ENCODE data around the gene RUNX3. TPM values are rescaled to one million over a fixed set of nuclear protein-coding genes. Genes with fewer than 3 reads are reported as not detected.

RUNX3 gene
- total RNA-seq, 1 experiment from 2014 or later, result 1.1 TPM

DNA sequence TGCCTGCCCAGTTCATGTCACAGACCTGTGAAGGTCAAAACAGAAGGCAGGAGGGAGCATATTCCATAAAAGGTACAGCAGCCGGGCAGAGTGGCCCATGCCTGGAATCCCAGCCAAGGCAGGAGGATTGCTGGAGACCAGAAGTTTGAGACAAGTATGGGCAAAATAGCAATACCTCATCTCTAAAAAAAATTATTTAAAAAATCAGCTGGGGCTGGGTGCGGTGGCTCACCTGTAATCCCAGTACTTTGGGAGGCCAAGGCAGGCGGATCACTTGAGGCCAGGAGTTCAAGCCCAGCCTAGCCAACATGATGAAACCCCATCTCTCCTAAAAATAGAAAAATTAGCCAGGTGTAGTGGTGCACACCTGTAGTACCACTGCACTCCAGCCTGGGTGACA lies 64.5 kb downstream of the RUNX3 start:
- no peaks in the 10 kb centered on the region for H3K9me3 ChIP-seq
- H3K27me3 Mint-ChIP-seq (ENCODE audit: insufficient read depth, unreplicated experiment), result no peaks in the 10 kb centered on the region
- no peak for DNase-seq
- peaks cover 25% of the 10 kb centered on the region; the same call in 1 of the 2 replicates for H3K4me1 ChIP-seq
- peaks cover 27% of the 10 kb centered on the region for H3K4me1 Mint-ChIP-seq (ENCODE audit: low read depth, unreplicated experiment)
- TF ChIP-seq, protein P1, sequence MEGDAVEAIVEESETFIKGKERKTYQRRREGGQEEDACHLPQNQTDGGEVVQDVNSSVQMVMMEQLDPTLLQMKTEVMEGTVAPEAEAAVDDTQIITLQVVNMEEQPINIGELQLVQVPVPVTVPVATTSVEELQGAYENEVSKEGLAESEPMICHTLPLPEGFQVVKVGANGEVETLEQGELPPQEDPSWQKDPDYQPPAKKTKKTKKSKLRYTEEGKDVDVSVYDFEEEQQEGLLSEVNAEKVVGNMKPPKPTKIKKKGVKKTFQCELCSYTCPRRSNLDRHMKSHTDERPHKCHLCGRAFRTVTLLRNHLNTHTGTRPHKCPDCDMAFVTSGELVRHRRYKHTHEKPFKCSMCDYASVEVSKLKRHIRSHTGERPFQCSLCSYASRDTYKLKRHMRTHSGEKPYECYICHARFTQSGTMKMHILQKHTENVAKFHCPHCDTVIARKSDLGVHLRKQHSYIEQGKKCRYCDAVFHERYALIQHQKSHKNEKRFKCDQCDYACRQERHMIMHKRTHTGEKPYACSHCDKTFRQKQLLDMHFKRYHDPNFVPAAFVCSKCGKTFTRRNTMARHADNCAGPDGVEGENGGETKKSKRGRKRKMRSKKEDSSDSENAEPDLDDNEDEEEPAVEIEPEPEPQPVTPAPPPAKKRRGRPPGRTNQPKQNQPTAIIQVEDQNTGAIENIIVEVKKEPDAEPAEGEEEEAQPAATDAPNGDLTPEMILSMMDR (IDR thresholded peaks at IDR 0.05; ENCODE audit: insufficient read depth in 1 of 2, low read depth in 1 of 2, low read length in 1 of 2, severe bottlenecking in 1 of 2, unreplicated experiment in 1 of 2), result no peak
- POLR2A ChIA-PET, result no interaction called here
- H3K36me3 Mint-ChIP-seq (ENCODE audit: insufficient read depth, unreplicated experiment), result no peaks in the 10 kb centered on the region
- CTCF ChIA-PET, result interaction anchor here (0.6 kb wide), 1 partner anchor 16 kb away, joined by 3 read pairs; no protein-coding TSS in a partner anchor
- no peaks in the 10 kb centered on the region for H3K36me3 ChIP-seq (ENCODE audit: control insufficient read depth, insufficient read depth, low read length)
- H3K4me3 Mint-ChIP-seq (ENCODE audit: unreplicated experiment), result no peak overlapping the region
- BruUV-seq (replicated peaks), result no TSS peak
- no peaks in the 10 kb centered on the region for H3K9me3 Mint-ChIP-seq (ENCODE audit: unreplicated experiment)
- intact Hi-C loops (cut with micrococcal nuclease; ENCODE audit: unreplicated experiment), result no loop called here
- H3K27me3 ChIP-seq (replicated peaks; ENCODE audit: control insufficient read depth, insufficient read depth, low read length), result no peaks in the 10 kb centered on the region
- no peak overlapping the region for H3K27ac Mint-ChIP-seq (ENCODE audit: unreplicated experiment)
- H3K4me3 ChIP-seq (ENCODE audit: low read depth, low read length), result no peak overlapping the region

DNA sequence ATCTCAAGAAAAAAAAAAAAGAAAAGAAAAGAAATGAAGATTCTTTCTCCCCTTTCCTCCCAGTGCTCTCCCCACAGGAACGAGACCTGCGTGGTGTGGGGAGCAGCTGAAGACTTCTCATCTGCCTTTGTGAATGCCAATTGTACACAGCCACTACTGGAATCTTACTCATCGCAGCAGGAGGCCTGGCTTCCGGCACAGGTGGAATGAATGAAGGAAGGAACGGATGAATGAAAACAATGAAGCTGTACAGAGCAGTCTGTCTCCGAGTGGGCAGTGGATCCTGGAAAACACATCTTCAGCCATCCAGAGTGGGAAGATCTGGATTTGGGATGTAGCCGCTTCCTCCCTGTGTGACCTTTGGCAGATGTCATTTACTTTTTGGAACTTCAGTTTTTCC lies 64.9 kb downstream of the RUNX3 start:
- DNase-seq, result no peak
- H3K4me1 Mint-ChIP-seq (ENCODE audit: low read depth, unreplicated experiment), result peaks cover 27% of the 10 kb centered on the region
- H3K27ac Mint-ChIP-seq (ENCODE audit: unreplicated experiment), result no peak overlapping the region
- no peaks in the 10 kb centered on the region for H3K9me3 Mint-ChIP-seq (ENCODE audit: unreplicated experiment)
- Histone ChIP-seq H3K4me3 (ENCODE audit: low read depth, low read length) (no peak overlapping the region), H3K36me3 (ENCODE audit: control insufficient read depth, insufficient read depth, low read length) (no peaks in the 10 kb centered on the region), H3K9me3 (no peaks in the 10 kb centered on the region), H3K27me3 (replicated peaks; ENCODE audit: control insufficient read depth, insufficient read depth, low read length) (no peaks in the 10 kb centered on the region), H3K4me1 (peaks cover 25% of the 10 kb centered on the region; the same call in 1 of the 2 replicates)
- intact Hi-C loops (cut with micrococcal nuclease; ENCODE audit: unreplicated experiment), result no loop called here
- no TSS peak for BruUV-seq (replicated peaks)
- TF ChIP-seq, protein P1 (IDR thresholded peaks at IDR 0.05; ENCODE audit: insufficient read depth in 1 of 2, low read depth in 1 of 2, low read length in 1 of 2, severe bottlenecking in 1 of 2, unreplicated experiment in 1 of 2), result no peak
- no peaks in the 10 kb centered on the region for H3K27me3 Mint-ChIP-seq (ENCODE audit: insufficient read depth, unreplicated experiment)
- no peak overlapping the region for H3K4me3 Mint-ChIP-seq (ENCODE audit: unreplicated experiment)
- ChIA-PET POLR2A (no interaction called here), CTCF (no interaction called here)
- H3K36me3 Mint-ChIP-seq (ENCODE audit: insufficient read depth, unreplicated experiment), result no peaks in the 10 kb centered on the region

DNA sequence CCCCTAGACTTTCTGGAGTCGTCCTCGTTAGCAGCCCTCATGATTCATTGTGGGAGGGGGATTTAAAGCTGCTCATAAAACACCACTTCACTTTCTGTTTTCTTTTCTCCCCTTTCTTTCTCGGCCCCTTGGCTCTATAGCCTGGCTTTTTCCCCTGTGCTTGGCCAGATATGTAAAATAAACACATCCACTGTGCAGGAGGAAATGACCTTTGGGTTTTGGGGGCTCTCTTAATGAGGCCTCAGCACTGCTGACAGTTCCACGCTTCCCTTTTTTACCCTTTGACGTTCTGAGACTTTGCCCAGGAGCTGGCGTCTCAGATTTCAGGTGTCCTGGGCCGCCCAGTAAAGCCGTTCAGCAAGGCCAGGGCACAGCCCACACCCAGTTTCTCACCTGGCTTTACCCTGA lies 65.7 kb downstream of the RUNX3 start:
- intact Hi-C loops (cut with micrococcal nuclease; ENCODE audit: unreplicated experiment), result loop anchor here (5.0 kb wide), 1 partner anchor 33 kb away; no protein-coding TSS in a partner anchor
- peaks cover 27% of the 10 kb centered on the region for H3K4me1 Mint-ChIP-seq (ENCODE audit: low read depth, unreplicated experiment)
- no peak overlapping the region for H3K4me3 ChIP-seq (ENCODE audit: low read depth, low read length)
- BruUV-seq (replicated peaks), result no TSS peak
- no peaks in the 10 kb centered on the region for H3K9me3 Mint-ChIP-seq (ENCODE audit: unreplicated experiment)
- no peaks in the 10 kb centered on the region for H3K27me3 Mint-ChIP-seq (ENCODE audit: insufficient read depth, unreplicated experiment)
- no peaks in the 10 kb centered on the region for H3K36me3 Mint-ChIP-seq (ENCODE audit: insufficient read depth, unreplicated experiment)
- peak overlapping the region; percentile 69 for H3K27ac Mint-ChIP-seq (ENCODE audit: unreplicated experiment)
- TF ChIP-seq, protein P1 (IDR thresholded peaks at IDR 0.05; ENCODE audit: insufficient read depth in 1 of 2, low read depth in 1 of 2, low read length in 1 of 2, severe bottlenecking in 1 of 2, unreplicated experiment in 1 of 2), result no peak
- ChIA-PET CTCF (interaction anchor here (1.1 kb wide), 1 partner anchor 16 kb away, joined by 5 read pairs; no protein-coding TSS in a partner anchor), POLR2A (interaction anchor here (1.1 kb wide), 1 partner anchor 15 kb away, joined by 4 read pairs; no protein-coding TSS in a partner anchor)
- H3K36me3 ChIP-seq (ENCODE audit: control insufficient read depth, insufficient read depth, low read length), result no peaks in the 10 kb centered on the region
- peaks cover 25% of the 10 kb centered on the region; the same call in 1 of the 2 replicates for H3K4me1 ChIP-seq
- peak overlapping the region; percentile 35 for H3K4me3 Mint-ChIP-seq (ENCODE audit: unreplicated experiment)
- peak; percentile 45 to 67 for DNase-seq
- H3K9me3 ChIP-seq, result no peaks in the 10 kb centered on the region
- H3K27me3 ChIP-seq (replicated peaks; ENCODE audit: control insufficient read depth, insufficient read depth, low read length), result no peaks in the 10 kb centered on the region

Data from Caco-2 (cell line).